ENCODE results near the gene ZNF621.

DNA sequence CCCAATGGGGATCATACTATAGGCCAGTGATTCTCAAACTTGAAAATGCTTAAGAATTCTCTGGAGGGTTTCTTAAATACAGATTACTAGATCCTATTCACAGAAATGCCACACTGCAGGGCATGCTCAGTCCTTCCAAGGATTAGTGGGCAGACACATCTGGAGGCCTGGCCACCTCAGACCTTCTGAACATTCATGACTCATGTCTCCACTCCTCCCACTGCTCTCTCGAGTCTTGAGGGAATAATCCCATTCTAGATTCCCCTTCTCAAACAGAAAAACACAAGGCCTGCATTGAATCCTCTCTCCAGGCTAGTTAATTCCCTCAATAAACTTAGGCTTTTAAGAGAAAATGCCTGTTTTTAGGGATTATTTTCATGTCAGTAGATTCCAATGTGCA lies 22.1 kb downstream of the ZNF621 start:
- TF ChIP-seq EZH2 (IDR thresholded peaks at IDR 0.05; ENCODE audit: borderline replicate concordance, low read length), result no peak
- TF ChIP-seq, protein P1, sequence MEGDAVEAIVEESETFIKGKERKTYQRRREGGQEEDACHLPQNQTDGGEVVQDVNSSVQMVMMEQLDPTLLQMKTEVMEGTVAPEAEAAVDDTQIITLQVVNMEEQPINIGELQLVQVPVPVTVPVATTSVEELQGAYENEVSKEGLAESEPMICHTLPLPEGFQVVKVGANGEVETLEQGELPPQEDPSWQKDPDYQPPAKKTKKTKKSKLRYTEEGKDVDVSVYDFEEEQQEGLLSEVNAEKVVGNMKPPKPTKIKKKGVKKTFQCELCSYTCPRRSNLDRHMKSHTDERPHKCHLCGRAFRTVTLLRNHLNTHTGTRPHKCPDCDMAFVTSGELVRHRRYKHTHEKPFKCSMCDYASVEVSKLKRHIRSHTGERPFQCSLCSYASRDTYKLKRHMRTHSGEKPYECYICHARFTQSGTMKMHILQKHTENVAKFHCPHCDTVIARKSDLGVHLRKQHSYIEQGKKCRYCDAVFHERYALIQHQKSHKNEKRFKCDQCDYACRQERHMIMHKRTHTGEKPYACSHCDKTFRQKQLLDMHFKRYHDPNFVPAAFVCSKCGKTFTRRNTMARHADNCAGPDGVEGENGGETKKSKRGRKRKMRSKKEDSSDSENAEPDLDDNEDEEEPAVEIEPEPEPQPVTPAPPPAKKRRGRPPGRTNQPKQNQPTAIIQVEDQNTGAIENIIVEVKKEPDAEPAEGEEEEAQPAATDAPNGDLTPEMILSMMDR (IDR thresholded peaks at IDR 0.05; ENCODE audit: low read length), result no peak
